Caco-2 (cell line): ENCODE results near the gene CCDC91. TPM values are rescaled to one million over a fixed set of nuclear protein-coding genes. Genes with fewer than 3 reads are reported as not detected.

Experiments used
- BruUV-seq: library from RNA; stranded (reverse); fragments of 400-500 nt; replicated peaks from 2 replicates; lab custom pipeline; 2021; lab: Mats Ljungman, UMichigan
- CTCF ChIA-PET: fragments of 300-600 bp; sonication (Branson Sonifier 250); formaldehyde crosslinking; loops from one replicate; lab custom pipeline; 2022; ENCODE audit warnings: antibody characterized with exemption; lab: Charles Lee
- POLR2A ChIA-PET: fragments of 300-600 bp; sonication (Branson Sonifier 250); formaldehyde crosslinking; loops from one replicate; lab custom pipeline; 2022; ENCODE audit warnings: antibody characterized with exemption; lab: Charles Lee
- DNase-seq, 2 experiments: peaks; one replicate each; pipeline versions ENCODE4 v3.0.0 to v3.0.0-alpha.2; 2020 to 2022
- H3K27me3 ChIP-seq: replicated peaks from 2 replicates; pipeline ENCODE4 v1.6.0; 2011; ENCODE audit warnings: low read length; ENCODE audit not compliant: control insufficient read depth, insufficient read depth
- H3K36me3 ChIP-seq: 2 replicates; pipeline ENCODE4 v1.5.1; 2011; ENCODE audit warnings: low read length; ENCODE audit not compliant: control insufficient read depth, insufficient read depth
- H3K4me1 ChIP-seq: fragments of 250-450 bp; sonication (Bioruptor Pico); 2 replicates; pipeline ENCODE4 v1.5.1; 2020; ENCODE audit warnings: mild to moderate bottlenecking
- H3K4me3 ChIP-seq: 2 replicates; pipeline ENCODE4 v1.5.1; 2011; ENCODE audit warnings: low read depth, mild to moderate bottlenecking, control low read depth, low read length
- H3K9me3 ChIP-seq: fragments of 250-450 bp; sonication (Bioruptor Pico); 2 replicates; pipeline ENCODE4 v1.5.1; 2020; ENCODE audit warnings: mild to moderate bottlenecking, moderate library complexity
- H3K27ac Mint-ChIP-seq: one replicate; pipeline ENCODE4 v1.8.0; 2022; ENCODE audit warnings: mixed read lengths; ENCODE audit not compliant: unreplicated experiment
- H3K27me3 Mint-ChIP-seq: one replicate; pipeline ENCODE4 v1.8.0; 2022; ENCODE audit warnings: mixed read lengths; ENCODE audit not compliant: insufficient read depth, unreplicated experiment
- H3K36me3 Mint-ChIP-seq: one replicate; pipeline ENCODE4 v1.8.0; 2022; ENCODE audit warnings: mild to moderate bottlenecking, mixed read lengths; ENCODE audit not compliant: insufficient read depth, unreplicated experiment
- H3K4me1 Mint-ChIP-seq: one replicate; pipeline ENCODE4 v1.8.0; 2022; ENCODE audit warnings: low read depth, mixed read lengths; ENCODE audit not compliant: unreplicated experiment
- H3K4me3 Mint-ChIP-seq: one replicate; pipeline ENCODE4 v1.8.0; 2022; ENCODE audit warnings: mild to moderate bottlenecking, moderate library complexity, mixed read lengths; ENCODE audit not compliant: unreplicated experiment
- H3K9me3 Mint-ChIP-seq: one replicate; pipeline ENCODE4 v1.8.0; 2022; ENCODE audit warnings: mixed read lengths; ENCODE audit not compliant: unreplicated experiment
- CTCF ChIP-seq, 2 experiments: fragments of 200-600 bp in 1 of 2; IDR thresholded peaks; 1 replicate in 1 of 2; 2 replicates in 1 of 2; pipeline versions ENCODE4 v1.5.1 to v1.8.0; 2011 to 2022; ENCODE audit warnings: antibody characterized with exemption in 1 of 2, control low read depth in 1 of 2, inconsistent platforms in 1 of 2, low read depth in 1 of 2, low read length in 1 of 2, mild to moderate bottlenecking in 1 of 2, moderate library complexity in 1 of 2; ENCODE audit not compliant: insufficient read depth in 1 of 2, severe bottlenecking in 1 of 2, unreplicated experiment in 1 of 2
- intact Hi-C: fragments of 100-400 bp; cut with micrococcal nuclease; formaldehyde crosslinking; loops from one replicate; pipeline ENCODE4 v1.10.0; 2022; ENCODE audit not compliant: unreplicated experiment
- total RNA-seq: library from RNA; stranded (reverse); gene quantifications from 2 replicates; pipeline ENCODE4 v1.2.3, GENCODE V29; 2022

Gene CCDC91
- total RNA-seq, 1 experiment from 2014 or later: 21.6 TPM

- Histone ChIP-seq H3K27me3 (no peaks in the 10 kb centered on the region), H3K4me3 (no peak overlapping the region), H3K4me1 (no peaks in the 10 kb centered on the region), H3K9me3 (peaks cover 4% of the 10 kb centered on the region; the same call in 1 of the 2 replicates), H3K36me3 (no peaks in the 10 kb centered on the region)
- intact Hi-C loops: no loop called here
- Mint-ChIP-seq H3K36me3 (no peaks in the 10 kb centered on the region), H3K9me3 (no peaks in the 10 kb centered on the region), H3K27ac (no peak overlapping the region), H3K4me1 (no peaks in the 10 kb centered on the region), H3K4me3 (no peak overlapping the region), H3K27me3 (no peaks in the 10 kb centered on the region)
- DNase-seq: no peak
- ChIA-PET CTCF (interaction anchor here (0.7 kb wide), 1 partner anchor 208 kb away, joined by 3 read pairs; no protein-coding TSS in a partner anchor), POLR2A (no interaction called here)
- TF ChIP-seq CTCF (IDR thresholded peaks at IDR 0.05; ENCODE audit: insufficient read depth in 1 of 2, low read depth in 1 of 2, low read length in 1 of 2, severe bottlenecking in 1 of 2, unreplicated experiment in 1 of 2): no peak
- BruUV-seq: no TSS peak
Observed at GRCh38 chr12:28239918-28240317, 49.7 kb downstream of the CCDC91 start.

DNA sequence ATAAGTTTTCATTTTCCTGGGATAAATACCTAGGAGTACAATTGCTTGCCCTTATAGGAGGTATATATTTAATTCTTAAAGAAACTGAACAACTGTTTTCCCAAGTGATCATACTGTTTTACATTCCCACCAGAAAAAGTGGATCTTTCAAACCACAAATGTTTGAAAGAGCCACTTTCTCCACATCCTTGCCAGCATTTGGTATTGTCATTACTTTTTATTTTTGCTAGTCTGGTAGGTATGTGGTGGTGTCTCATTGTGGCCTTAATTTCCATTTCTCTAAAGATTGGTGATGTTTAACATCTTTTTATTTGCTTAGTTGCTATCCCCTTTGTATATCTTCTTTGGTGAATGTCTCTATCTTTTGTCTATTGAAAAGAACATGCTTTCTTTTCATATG lies 50.6 kb downstream of the CCDC91 start:
- H3K27me3 ChIP-seq: no peaks in the 10 kb centered on the region
- no peak overlapping the region for H3K4me3 ChIP-seq
- Mint-ChIP-seq H3K27me3 (no peaks in the 10 kb centered on the region), H3K27ac (no peak overlapping the region), H3K36me3 (no peaks in the 10 kb centered on the region), H3K4me1 (no peaks in the 10 kb centered on the region), H3K9me3 (no peaks in the 10 kb centered on the region), H3K4me3 (no peak overlapping the region)
- TF ChIP-seq CTCF (IDR thresholded peaks at IDR 0.05; ENCODE audit: insufficient read depth in 1 of 2, low read depth in 1 of 2, low read length in 1 of 2, severe bottlenecking in 1 of 2, unreplicated experiment in 1 of 2): no peak
- DNase-seq: no peak
- peaks cover 4% of the 10 kb centered on the region; the same call in 1 of the 2 replicates for H3K9me3 ChIP-seq
- intact Hi-C loops: no loop called here
- CTCF ChIA-PET: no interaction called here
- H3K4me1 ChIP-seq: no peaks in the 10 kb centered on the region
- POLR2A ChIA-PET: no interaction called here
- no TSS peak for BruUV-seq
- H3K36me3 ChIP-seq: no peaks in the 10 kb centered on the region

DNA sequence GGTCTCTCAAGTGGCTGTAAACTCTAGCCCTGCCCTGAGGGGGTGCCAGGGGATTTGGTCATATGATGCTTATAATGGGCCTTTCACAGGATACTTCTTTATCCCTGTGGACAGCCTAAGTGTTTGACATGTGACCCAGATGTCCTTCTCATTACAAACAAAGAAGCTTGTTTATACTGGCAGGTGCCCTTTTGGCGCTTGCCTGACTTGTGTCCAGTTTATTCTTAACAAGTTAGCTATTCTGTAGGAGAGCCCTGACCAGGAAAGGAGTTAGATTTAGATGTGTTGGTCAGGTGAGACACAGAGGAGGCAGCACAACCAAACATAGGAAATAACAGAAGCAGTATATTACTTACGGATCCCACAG lies 51.9 kb downstream of the CCDC91 start:
- Histone ChIP-seq H3K4me3 (no peak overlapping the region), H3K9me3 (peaks cover 4% of the 10 kb centered on the region; the same call in 1 of the 2 replicates), H3K27me3 (no peaks in the 10 kb centered on the region), H3K4me1 (no peaks in the 10 kb centered on the region), H3K36me3 (no peaks in the 10 kb centered on the region)
- no peak overlapping the region for H3K4me3 Mint-ChIP-seq
- no peaks in the 10 kb centered on the region for H3K36me3 Mint-ChIP-seq
- H3K9me3 Mint-ChIP-seq: no peaks in the 10 kb centered on the region
- CTCF ChIA-PET: no interaction called here
- DNase-seq: no peak
- H3K27me3 Mint-ChIP-seq: no peaks in the 10 kb centered on the region
- intact Hi-C loops: no loop called here
- no TSS peak for BruUV-seq
- no peak overlapping the region for H3K27ac Mint-ChIP-seq
- TF ChIP-seq CTCF (IDR thresholded peaks at IDR 0.05; ENCODE audit: insufficient read depth in 1 of 2, low read depth in 1 of 2, low read length in 1 of 2, severe bottlenecking in 1 of 2, unreplicated experiment in 1 of 2): no peak
- no peaks in the 10 kb centered on the region for H3K4me1 Mint-ChIP-seq
- POLR2A ChIA-PET: no interaction called here
